HCT116 (cell line): Measurements from ENCODE around the gene CKS2. TPM values are rescaled to one million over a fixed set of nuclear protein-coding genes. Genes with fewer than 3 reads are reported as not detected.

Source experiments
- ATAC-seq: fragments of 200-7000 bp; cut with Tn5 transposase; 2 replicates; pipeline ENCODE4 v1.9.1; 2020; ENCODE audit warnings: mild to moderate bottlenecking, moderate library complexity
- BruUV-seq: library from RNA; stranded (reverse); fragments of 400-500 nt; replicated peaks from 2 replicates; lab custom pipeline; 2021; lab: Mats Ljungman, UMichigan
- CTCF ChIA-PET: fragments of 300-600 bp; sonication (Branson Sonifier 250); formaldehyde crosslinking; loops from one replicate; lab custom pipeline; 2021; ENCODE audit warnings: antibody characterized with exemption; lab: Charles Lee
- POLR2A ChIA-PET: fragments of 300-600, 350-600 bp; sonication (Branson Sonifier 250); formaldehyde crosslinking; loops from one replicate; lab custom pipeline; 2021; ENCODE audit warnings: antibody characterized with exemption; lab: Charles Lee
- RAD21 ChIA-PET, 2 experiments: fragments of 300-600 bp; sonication (Branson Sonifier 250); formaldehyde crosslinking; loops; one replicate each; lab custom pipeline; 2023; ENCODE audit warnings: low total read pairs in 2 of 2; ENCODE audit not compliant: uncharacterized antibody in 2 of 2, unreplicated experiment in 2 of 2, low non-redundant PET in 1 of 2; lab: Charles Lee
- DNase-seq: peaks from one replicate; pipeline ENCODE4 v3.0.0-alpha.2; 2010; ENCODE audit warnings: low read depth, low spot score
- H2AFZ ChIP-seq: fragments of 200-600 bp; shearing (Covaris generic), sonication (generic); 2 replicates; pipeline ENCODE4 v1.6.1; 2017; ENCODE audit warnings: low read depth, mixed run types, mixed read lengths, antibody characterized with exemption, low read length; ENCODE audit not compliant: poor library complexity, severe bottlenecking
- H3K27ac ChIP-seq: 2 replicates; pipeline ENCODE4 v1.5.1; 2012; ENCODE audit warnings: low read depth, low read length
- H3K27me3 ChIP-seq: fragments of 200-600 bp; sonication (generic); 2 replicates; pipeline ENCODE4 v1.6.1; 2016; ENCODE audit warnings: mixed run types, low read length, mixed read lengths; ENCODE audit not compliant: insufficient read depth
- H3K36me3 ChIP-seq, 2 experiments: fragments of 200-500 bp in 1 of 2; fragments of 200-600 bp in 1 of 2; sonication (Bioruptor generic) in 1 of 2; sonication (generic) in 1 of 2; 2 replicates each; pipeline versions ENCODE4 v1.5.1 to v1.6.1; 2014 to 2016; ENCODE audit warnings: low read length in 2 of 2, inconsistent platforms in 1 of 2, mixed read lengths in 1 of 2, mixed run types in 1 of 2; ENCODE audit not compliant: insufficient read depth in 2 of 2, control insufficient read depth in 1 of 2
- H3K4me1 ChIP-seq, 2 experiments: fragments of 200-600 bp in 1 of 2; sonication (generic) in 1 of 2; 2 replicates each; pipeline versions ENCODE4 v1.5.1 to v1.6.1; 2012 to 2017; ENCODE audit warnings: low read length in 2 of 2, inconsistent platforms in 1 of 2, mild to moderate bottlenecking in 1 of 2, mixed read lengths in 1 of 2, mixed run types in 1 of 2, moderate library complexity in 1 of 2; ENCODE audit not compliant: insufficient read depth in 2 of 2, control insufficient read depth in 1 of 2
- H3K4me2 ChIP-seq: fragments of 200-600 bp; sonication (generic); 2 replicates; pipeline ENCODE4 v1.6.1; 2017; ENCODE audit warnings: mixed run types, low read length, mixed read lengths
- H3K4me3 ChIP-seq, 2 experiments: fragments of 200-600 bp in 1 of 2; sonication (generic) in 1 of 2; replicated peaks in 1 of 2; 2 replicates each; pipeline ENCODE4 v1.5.1; 2011 to 2016; ENCODE audit warnings: low read length in 2 of 2, control low read depth in 1 of 2, low read depth in 1 of 2, mild to moderate bottlenecking in 1 of 2, mixed read lengths in 1 of 2, mixed run types in 1 of 2
- H3K79me2 ChIP-seq: fragments of 200-600 bp; sonication (generic); 2 replicates; pipeline ENCODE4 v1.6.1; 2017; ENCODE audit warnings: mild to moderate bottlenecking, mixed run types, low read length, moderate library complexity, mixed read lengths; ENCODE audit not compliant: insufficient read depth
- H3K9ac ChIP-seq: fragments of 200-600 bp; sonication (generic); 2 replicates; pipeline ENCODE4 v1.6.1; 2016; ENCODE audit warnings: low read length, mixed read lengths
- H3K9me2 ChIP-seq: fragments of 200-600 bp; sonication (generic), shearing (Covaris generic); 2 replicates; pipeline ENCODE4 v1.6.1; 2017; ENCODE audit warnings: mixed run types, mild to moderate bottlenecking, moderate library complexity; ENCODE audit not compliant: insufficient read depth
- H3K9me3 ChIP-seq, 2 experiments: fragments of 200-500 bp in 1 of 2; fragments of 200-600 bp in 1 of 2; sonication (Bioruptor generic) in 1 of 2; sonication (generic) in 1 of 2; 2 replicates each; pipeline ENCODE4 v1.6.1; 2014 to 2017; ENCODE audit warnings: low read length in 2 of 2, mixed read lengths in 2 of 2, inconsistent platforms in 1 of 2, low read depth in 1 of 2, mild to moderate bottlenecking in 1 of 2, mixed run types in 1 of 2, moderate library complexity in 1 of 2; ENCODE audit not compliant: control insufficient read depth in 1 of 2, insufficient read depth in 1 of 2
- H4K20me1 ChIP-seq: fragments of 200-600 bp; sonication (generic), shearing (Covaris generic); 2 replicates; pipeline ENCODE4 v1.6.1; 2017; ENCODE audit warnings: mixed run types, mild to moderate bottlenecking, moderate library complexity; ENCODE audit not compliant: insufficient read depth
- ELF1 ChIP-seq: IDR thresholded peaks from 2 replicates; pipeline ENCODE4 v1.6.1; 2012; ENCODE audit warnings: low read depth, borderline replicate concordance
- FOSL1 ChIP-seq: IDR thresholded peaks from 2 replicates; pipeline ENCODE4 v1.6.1; 2012; ENCODE audit warnings: low read depth
- MAX ChIP-seq: IDR thresholded peaks from 2 replicates; pipeline ENCODE4 v1.6.1; 2012
- POLR2A ChIP-seq: IDR thresholded peaks from 2 replicates; pipeline ENCODE4 v1.7.0; 2011; ENCODE audit warnings: borderline replicate concordance; ENCODE audit not compliant: insufficient read depth, insufficient read length; ENCODE audit errors: extremely low read depth
- POLR2AphosphoS5 ChIP-seq: IDR thresholded peaks from 2 replicates; pipeline ENCODE4 v1.6.1; 2011; ENCODE audit warnings: mild to moderate bottlenecking, low read depth, low read length, moderate library complexity
- RAD21 ChIP-seq: IDR thresholded peaks from 2 replicates; pipeline ENCODE4 v1.6.1; 2012; ENCODE audit warnings: low read depth, mild to moderate bottlenecking
- SRF ChIP-seq: IDR thresholded peaks from 2 replicates; pipeline ENCODE4 v1.6.1; 2012; ENCODE audit warnings: low read depth
- intact Hi-C: fragments of 100-400 bp; cut with micrococcal nuclease; formaldehyde crosslinking; loops from 2 replicates; pipeline ENCODE4 v1.10.0; 2022
- total RNA-seq: library from RNA; stranded (reverse); gene quantifications from one replicate; pipeline ENCODE4 v1.2.1, GENCODE V29; 2021; ENCODE audit not compliant: unreplicated experiment
- TF ChIP-seq, protein P1 (sequence below): IDR thresholded peaks from 2 replicates; pipeline ENCODE4 v1.6.1; 2012

CKS2 gene
- total RNA-seq, 1 experiment from 2014 or later, result 242 TPM

- peaks cover 24% of the 10 kb centered on the region; the same call in 1 of the 2 replicates for H4K20me1 ChIP-seq
- POLR2A ChIA-PET, result no interaction called here
- no peak overlapping the region for H2AFZ ChIP-seq
- H3K4me2 ChIP-seq, result peak overlapping the region; percentile 82
- CTCF ChIA-PET, result no interaction called here
- intact Hi-C loops, result no loop called here
- RAD21 ChIA-PET, result no interaction called here
- no peaks in the 10 kb centered on the region for H3K9me3 ChIP-seq
- ATAC-seq, result no peak
- peak overlapping the region; percentile 78 to 93 for H3K4me3 ChIP-seq
- H3K36me3 ChIP-seq, result peaks cover 1 to 11% of the 10 kb centered on the region in 2 experiments; a peak in 3 of 4 replicates
- H3K79me2 ChIP-seq, result peaks cover 42% of the 10 kb centered on the region
- H3K27ac ChIP-seq, result peak overlapping the region; percentile 94; the same call in 1 of the 2 replicates
- H3K9ac ChIP-seq, result peak overlapping the region; percentile 95; the same call in 1 of the 2 replicates
- DNase-seq, result no peak
- no peaks in the 10 kb centered on the region for H3K27me3 ChIP-seq
- H3K4me1 ChIP-seq, result peaks cover 15 to 29% of the 10 kb centered on the region in 2 experiments
- no TSS peak for BruUV-seq
- no peaks in the 10 kb centered on the region for H3K9me2 ChIP-seq
- TF ChIP-seq POLR2A (peak; percentile 4), MAX (no peak), ELF1 (no peak)
These were observed 1.8 kb upstream of the CKS2 start for GRCh38 chr9:89309166-89309565.

- Histone ChIP-seq H4K20me1 (peaks cover 30% of the 10 kb centered on the region; the same call in 1 of the 2 replicates), H3K4me2 (peak overlapping the region; percentile 82), H3K9ac (peak overlapping the region; percentile 95), H3K9me2 (no peaks in the 10 kb centered on the region), H3K4me1 (peaks cover 15 to 35% of the 10 kb centered on the region in 2 experiments), H3K36me3 (peaks cover 7 to 17% of the 10 kb centered on the region in 2 experiments), H3K4me3 (peak overlapping the region; percentile 78 to 93), H2AFZ (no peak overlapping the region), H3K27me3 (no peaks in the 10 kb centered on the region), H3K79me2 (peaks cover 49% of the 10 kb centered on the region), H3K27ac (peak overlapping the region; percentile 94), H3K9me3 (no peaks in the 10 kb centered on the region)
- BruUV-seq, result TSS peak; percentile 87
- intact Hi-C loops, result loop anchor here (10.0 kb wide), 1 partner anchor 795 kb away; no protein-coding TSS in a partner anchor
- RAD21 ChIA-PET, result no interaction called here
- TF ChIP-seq, protein P1, sequence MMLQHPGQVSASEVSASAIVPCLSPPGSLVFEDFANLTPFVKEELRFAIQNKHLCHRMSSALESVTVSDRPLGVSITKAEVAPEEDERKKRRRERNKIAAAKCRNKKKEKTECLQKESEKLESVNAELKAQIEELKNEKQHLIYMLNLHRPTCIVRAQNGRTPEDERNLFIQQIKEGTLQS, result no peak
- TF ChIP-seq POLR2AphosphoS5, result peak; percentile 78
- no peak for TF ChIP-seq FOSL1
- no peak for TF ChIP-seq SRF
- TF ChIP-seq RAD21, result no peak
- peak; percentile 56 for TF ChIP-seq POLR2A
- CTCF ChIA-PET, result interaction anchor here (1.0 kb wide), 1 partner anchor 239 kb away, joined by 4 read pairs; no protein-coding TSS in a partner anchor
- ATAC-seq (peak; percentile 8; the same call in 1 of the 2 replicates), DNase-seq (peak; percentile 41)
- POLR2A ChIA-PET, result interaction anchor here (0.8 to 1.0 kb wide), 2 partner anchors 9 to 136 kb away, joined by 3 to 4 read pairs; partner anchors contain the start of gene SECISBP2
These were observed 1.2 kb upstream of the CKS2 start for GRCh38 chr9:89309608-89310474.
